GM04503 (cell line): ENCODE measurements around the gene PLAAT3.
"Not testable (repeated sequence)": the region's sequence is repeated elsewhere in the genome, so short reads cannot be mapped to it uniquely, and the experiment has no call there.

Source experiments
- DNase-seq: peaks from one replicate; pipeline ENCODE4 v3.0.0-alpha.2; 2012; ENCODE audit warnings: low read depth

Gene PLAAT3

DNA sequence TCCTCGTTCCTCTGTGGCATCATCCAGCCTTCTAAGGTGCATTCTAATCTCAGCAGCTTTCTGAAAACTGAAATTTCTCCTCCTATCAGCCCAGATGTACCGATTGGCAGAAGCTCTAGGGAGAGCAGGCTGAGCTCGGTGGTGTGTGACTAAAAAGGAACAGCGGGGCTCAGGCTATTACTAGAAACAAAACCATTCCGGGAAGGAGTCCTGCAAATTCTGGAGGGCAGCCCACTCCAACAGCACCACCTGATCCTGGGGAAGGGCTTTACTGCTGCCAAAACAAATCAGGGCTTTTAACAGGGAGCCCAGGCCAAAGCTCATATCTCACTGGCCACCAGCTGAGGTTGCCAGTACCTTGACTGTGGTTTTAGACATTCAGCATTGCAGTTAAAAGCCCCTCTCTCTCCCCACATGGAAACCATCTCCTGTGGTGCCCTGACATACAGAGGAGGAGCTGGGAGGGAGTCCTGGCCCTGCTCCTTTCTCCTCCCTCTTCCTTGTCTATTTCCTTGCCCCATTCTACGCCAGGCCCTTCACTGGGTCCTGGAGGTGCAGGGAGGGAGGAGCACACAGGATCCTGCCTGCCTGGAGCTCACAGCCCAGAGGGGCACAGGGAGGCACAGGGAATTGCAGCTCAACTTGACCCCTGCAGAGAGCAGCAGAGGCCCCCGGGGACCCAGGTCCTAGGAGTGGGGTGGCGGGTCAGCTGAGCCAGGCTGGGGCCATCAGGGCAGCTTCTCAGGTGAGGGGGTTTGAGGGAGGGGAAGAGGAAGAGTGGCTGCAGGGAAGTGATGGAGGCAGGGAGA, 76.7 kb downstream of the PLAAT3 start:
- DNase-seq: no peak

DNA sequence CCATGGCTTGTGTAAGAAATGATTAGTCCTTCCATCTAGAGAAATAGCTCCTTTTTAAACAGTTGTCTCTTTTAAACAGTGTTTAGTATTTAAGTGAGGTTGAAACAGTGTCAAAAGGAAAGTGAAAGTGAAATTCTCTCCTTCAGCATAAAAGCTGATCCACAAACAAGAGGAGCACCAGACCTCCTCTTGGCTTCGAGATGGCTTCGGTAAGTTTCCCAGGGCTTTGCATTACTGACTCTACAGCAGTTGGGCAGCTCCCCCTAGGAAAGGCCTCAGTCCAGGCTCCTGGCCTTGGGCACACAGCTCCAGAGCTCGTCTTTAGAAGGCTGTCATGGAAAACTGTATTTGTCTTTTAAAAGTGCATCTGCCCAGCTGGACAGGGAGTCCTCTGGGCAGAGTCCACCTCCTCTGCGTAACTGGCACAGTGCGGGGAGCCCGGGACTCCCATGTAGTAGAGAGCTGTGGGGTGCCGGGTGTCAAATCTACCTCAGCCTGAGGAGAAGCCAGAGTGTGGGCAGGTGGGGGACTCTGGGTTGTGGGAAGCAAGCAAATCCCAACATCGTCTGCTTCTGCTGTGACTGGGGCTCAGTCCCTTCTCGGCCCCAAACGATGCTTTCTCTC, 77.5 kb downstream of the PLAAT3 start, which contains the start of gene PLAAT4:
Gene PLAAT4, plus strand, starts transcription at position 140 of the 624 bp plus-strand sequence. Its CDS starts 61 bp downstream, at position 201.
- DNase-seq: peak; percentile 23

DNA sequence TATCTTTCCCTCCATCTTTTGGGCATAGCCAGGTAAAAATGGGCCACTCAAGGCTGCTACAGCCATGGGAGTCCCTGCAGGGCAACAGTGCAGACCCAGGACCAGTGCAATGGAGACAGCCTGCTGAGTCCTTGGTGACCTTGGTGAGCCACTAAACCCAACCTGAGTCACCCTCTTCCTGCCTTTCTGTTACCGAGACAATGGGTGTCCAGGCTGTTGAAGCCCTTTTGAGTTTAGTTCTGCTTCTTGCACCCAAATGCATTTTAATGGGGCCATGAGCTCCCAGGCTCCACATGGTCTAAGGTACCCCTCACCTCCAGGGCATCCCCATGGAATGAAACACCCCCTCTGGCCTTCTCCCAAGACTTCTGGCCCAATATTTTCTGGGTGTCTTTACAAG, 78.5 kb downstream of the PLAAT3 start:
- DNase-seq: no peak

DNA sequence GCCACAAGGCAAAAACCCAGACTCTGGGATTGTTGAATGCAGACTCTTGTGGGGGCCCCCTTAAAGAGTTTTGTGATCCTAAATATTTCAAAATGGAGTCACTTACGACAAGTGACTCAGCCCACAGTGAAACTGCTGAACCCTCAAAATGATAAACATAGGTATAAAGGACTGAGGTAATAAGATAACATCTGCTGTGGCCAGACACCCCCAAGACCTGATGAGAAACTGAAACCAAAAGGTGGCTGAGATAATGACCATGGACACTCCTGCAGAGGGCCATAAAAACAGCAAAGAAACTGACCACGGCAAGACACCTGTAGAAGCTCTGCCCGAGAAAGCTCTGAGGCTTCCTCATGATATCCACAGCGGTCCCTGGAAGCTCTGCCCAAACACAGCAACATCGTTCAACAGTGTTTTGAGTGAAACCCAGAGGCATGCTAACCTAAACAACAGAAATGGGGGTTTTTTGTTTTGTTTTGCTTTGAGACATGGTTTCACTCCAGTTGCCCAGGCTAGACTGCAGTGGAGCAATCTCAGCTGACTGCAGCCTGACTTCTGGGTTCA, 79.3 kb downstream of the PLAAT3 start:
- no peak for DNase-seq

DNA sequence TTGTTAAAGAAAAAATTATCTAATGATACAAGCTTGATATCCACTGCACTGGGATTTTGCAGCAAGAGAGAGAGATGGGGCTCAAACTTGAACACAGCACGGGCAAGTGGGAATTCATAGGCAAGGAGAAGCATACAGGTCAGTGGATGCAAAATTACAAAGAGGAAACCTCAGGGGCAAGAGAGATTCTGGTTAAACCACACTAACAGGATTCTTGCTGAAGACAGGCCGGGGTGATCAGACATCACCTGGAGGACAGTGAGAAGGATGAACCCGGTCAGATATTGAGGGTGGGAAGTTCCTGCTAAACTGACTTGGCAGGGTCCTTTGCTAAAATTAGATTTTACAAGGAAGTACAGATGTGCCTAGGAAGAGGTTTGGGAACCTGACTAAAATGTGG, 80.2 kb downstream of the PLAAT3 start:
- no peak for DNase-seq

DNA sequence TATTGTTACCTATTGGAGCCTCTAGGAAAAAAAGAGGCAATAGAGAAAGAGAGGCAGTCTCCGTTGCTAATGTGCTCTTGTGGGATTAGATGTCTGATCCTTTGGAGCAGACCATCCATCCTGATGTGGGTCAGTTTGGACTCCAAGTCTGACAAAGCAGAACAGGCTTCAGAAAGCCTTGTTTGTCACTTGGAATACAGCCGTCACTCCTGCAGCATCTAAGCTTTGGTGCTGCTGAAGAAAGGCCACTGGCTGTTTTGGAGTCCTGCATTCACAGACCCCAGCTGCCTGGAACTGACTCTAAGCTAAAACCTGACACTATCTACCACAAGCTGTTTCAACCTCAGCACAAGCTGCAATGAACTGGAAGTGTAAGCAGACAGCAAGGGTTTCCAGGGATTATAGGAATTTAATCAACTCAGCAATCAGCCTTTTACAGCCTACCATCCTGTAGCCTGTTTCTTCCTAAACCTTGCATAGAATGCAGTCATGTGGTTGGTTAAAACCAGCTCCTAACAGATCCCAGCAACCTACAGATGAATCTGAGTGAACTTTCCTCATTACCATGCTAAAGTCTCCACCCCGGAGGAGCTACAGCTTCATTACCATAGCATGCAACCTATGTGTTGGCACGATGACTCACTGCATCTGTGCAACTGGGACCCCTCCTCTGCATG, 81.3 kb downstream of the PLAAT3 start:
- no peak for DNase-seq

DNA sequence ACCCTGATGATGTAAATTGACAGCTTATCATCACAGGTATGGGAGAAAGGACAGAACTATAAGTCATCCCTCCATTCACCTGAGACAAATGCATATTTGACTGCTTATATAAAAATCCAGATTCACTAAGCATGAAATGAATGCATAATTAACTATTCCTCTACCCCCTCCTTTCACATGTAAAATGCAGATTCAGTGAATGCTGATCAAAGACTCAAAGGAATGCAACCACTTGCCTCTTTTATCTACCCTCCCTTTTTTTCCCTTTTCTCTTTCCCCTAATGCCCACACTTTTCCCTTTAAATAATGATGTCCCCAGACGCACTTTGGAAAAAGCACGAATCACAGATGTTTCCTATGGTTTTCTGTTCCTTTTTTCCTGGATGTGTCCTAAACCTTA, 82.1 kb downstream of the PLAAT3 start:
- no peak for DNase-seq

DNA sequence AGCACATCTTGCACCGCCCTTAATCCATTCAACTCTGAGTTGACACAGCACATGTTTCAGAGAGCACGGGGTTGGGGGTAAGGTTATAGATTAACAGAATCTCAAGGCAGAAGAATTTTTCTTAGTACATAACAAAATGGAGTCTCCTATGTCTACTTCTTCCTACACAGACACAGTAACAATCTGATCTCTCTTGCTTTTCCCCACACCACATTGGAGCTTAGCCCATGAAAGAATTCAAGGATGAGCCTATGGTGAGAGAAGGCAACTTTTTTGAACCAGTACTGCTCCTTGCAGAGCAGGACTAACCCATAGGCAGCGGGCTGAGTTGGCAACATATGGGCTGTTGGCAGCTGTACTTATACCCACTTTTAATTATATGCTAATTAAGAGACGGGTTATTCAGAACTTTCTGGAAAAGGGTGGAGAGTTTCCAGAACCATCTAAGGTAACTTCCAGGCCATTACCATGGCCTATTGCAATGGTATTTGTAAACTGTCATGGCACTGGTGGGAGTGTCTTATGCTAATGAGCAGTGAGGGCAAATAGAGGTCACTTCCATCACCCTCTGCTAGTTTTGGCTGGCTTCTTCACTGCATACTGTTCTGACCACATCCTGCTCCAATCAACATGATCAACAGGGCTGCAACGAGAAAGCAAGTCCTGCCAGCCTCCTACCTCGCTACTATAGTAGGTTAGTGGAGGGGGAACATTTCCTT, 83.0 kb downstream of the PLAAT3 start:
- peak; percentile 80 for DNase-seq

DNA sequence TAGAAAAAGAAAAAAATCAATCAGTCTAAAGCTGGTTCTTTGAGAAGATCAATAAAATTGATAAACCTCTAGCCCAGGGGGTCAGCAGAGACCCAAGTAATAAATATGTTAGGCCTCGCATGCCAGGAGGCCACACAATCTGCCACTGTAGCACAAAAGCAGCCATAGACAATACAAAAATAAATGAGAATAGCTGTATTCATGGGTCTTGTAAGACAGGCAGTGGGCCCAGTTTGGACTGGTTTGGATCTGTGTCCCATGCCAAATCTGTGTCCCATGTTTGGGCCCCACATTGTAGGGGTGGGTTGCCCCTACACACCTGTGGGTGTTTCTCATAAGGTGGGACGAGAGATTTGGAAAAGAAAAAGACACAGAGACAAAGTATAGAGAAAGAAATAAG, 84.2 kb downstream of the PLAAT3 start:
- DNase-seq: no peak

DNA sequence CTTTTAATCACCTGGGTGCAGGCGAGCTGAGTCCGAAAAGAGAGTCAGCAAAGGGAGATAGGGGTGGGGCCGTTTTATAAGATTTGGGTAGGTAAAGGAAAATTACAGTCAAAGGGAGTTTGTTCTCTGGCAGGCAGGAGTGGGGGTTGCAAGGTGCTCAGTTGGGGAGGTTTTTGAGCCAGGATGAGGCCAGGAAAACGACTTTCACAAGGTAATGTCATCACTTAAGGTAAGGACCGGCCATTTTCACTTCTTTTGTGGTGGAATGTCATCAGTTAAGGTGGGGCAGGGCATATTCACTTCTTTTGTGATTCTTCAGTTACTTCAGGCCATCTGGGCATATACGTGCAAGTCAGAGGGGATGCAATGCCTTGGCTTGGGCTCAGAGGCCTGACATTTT, 84.9 kb downstream of the PLAAT3 start:
- not testable (repeated sequence) for DNase-seq

DNA sequence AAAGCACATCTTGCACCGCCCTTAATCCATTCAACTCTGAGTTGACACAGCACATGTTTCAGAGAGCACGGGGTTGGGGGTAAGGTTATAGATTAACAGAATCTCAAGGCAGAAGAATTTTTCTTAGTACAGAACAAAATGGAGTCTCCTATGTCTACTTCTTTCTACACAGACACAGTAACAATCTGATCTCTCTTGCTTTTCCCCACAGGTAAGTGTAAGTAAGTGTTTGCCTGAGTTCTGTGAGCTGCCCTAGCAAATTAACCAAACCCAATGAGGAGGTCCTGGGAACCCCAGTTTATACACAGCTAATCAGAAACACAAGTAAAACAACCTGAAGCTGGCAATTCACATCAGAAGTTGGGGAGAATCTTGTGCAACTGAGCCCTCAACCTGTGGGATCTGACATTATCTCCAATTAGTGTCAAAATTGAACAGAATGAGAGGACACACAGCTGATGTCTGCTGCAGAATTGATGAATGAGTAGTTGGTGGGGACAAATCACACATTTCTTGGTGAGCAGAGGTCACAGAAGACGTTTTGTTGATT, 85.4 kb downstream of the PLAAT3 start:
- DNase-seq: not testable (repeated sequence)

DNA sequence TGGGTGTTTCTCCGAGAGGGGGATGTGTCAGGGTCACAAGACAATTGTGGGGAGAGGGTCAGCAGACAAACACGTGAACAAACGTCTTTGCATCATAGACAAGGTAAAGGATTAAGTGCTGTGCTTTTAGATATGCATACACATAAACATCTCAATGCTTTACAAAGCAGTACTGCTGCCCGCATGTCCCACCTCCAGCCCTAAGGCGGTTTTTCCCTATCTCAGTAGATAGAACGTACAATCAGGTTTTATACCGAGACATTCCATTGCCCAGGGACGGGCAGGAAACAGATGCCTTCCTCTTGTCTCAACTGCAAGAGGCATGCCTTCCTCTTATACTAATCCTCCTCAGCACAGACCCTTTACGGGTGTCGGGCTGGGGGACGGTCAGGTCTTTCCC, 86.1 kb downstream of the PLAAT3 start:
- not testable (repeated sequence) for DNase-seq

DNA sequence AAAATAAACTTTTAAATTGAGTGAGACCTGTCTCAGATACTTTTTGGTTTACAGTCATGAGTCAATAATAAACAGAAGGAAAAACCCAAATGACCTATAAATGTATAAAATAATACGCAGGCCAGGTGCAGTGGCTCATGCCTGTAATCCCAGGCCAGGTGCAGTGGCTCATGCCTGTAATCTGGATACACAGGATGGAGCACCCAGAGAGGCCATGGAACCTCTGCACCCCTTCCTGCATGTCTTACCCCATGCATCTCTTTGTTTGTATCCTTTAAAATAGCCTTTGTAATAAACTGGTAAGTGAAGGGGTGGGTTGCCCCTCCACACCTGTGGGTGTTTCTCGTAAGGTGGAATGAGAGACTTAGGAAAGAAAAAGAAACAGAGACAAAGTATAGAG, 86.6 kb downstream of the PLAAT3 start:
- no peak for DNase-seq
